IPS-18a (cell line): ENCODE data around the gene ATF6.
"Not testable (repeated sequence)": the region's sequence is repeated elsewhere in the genome, so short reads cannot be mapped to it uniquely, and the experiment has no call there.

Experiments
- H3K27ac ChIP-seq: one replicate; pipeline ENCODE4 v1.5.1; 2013; ENCODE audit warnings: low read length
- H3K27me3 ChIP-seq: one replicate; pipeline ENCODE4 v1.6.1; 2013; ENCODE audit warnings: mild to moderate bottlenecking, low read length; ENCODE audit not compliant: control insufficient read depth, insufficient read depth
- H3K36me3 ChIP-seq: one replicate; pipeline ENCODE4 v1.6.1; 2013; ENCODE audit warnings: low read depth, low read length; ENCODE audit not compliant: control insufficient read depth
- H3K4me1 ChIP-seq: one replicate; pipeline ENCODE4 v1.6.1; 2013; ENCODE audit warnings: low read depth, low read length; ENCODE audit not compliant: control insufficient read depth
- H3K4me3 ChIP-seq: one replicate; pipeline ENCODE4 v1.5.1; 2013; ENCODE audit warnings: low read length
- H3K9ac ChIP-seq: one replicate; pipeline ENCODE4 v1.6.1; 2013; ENCODE audit warnings: mild to moderate bottlenecking, low read length, moderate library complexity
- H3K9me3 ChIP-seq: one replicate; pipeline ENCODE4 v1.6.1; 2013; ENCODE audit warnings: low read depth, low read length; ENCODE audit not compliant: control insufficient read depth

The ATF6 gene

GRCh38 chr1:161791904-161792655 lies 26.0 kb downstream of the ATF6 start:
- Histone ChIP-seq H3K36me3 (no peaks in the 10 kb centered on the region), H3K27ac (no peak overlapping the region), H3K4me1 (no peaks in the 10 kb centered on the region), H3K9me3 (no peaks in the 10 kb centered on the region), H3K27me3 (no peaks in the 10 kb centered on the region), H3K4me3 (no peak overlapping the region), H3K9ac (no peak overlapping the region)

GRCh38 chr1:161792740-161793139 lies 26.6 kb downstream of the ATF6 start:
- no peak overlapping the region for H3K4me3 ChIP-seq
- H3K36me3 ChIP-seq = no peaks in the 10 kb centered on the region
- H3K9me3 ChIP-seq = no peaks in the 10 kb centered on the region
- H3K9ac ChIP-seq = no peak overlapping the region
- H3K27ac ChIP-seq = no peak overlapping the region
- H3K4me1 ChIP-seq = no peaks in the 10 kb centered on the region
- no peaks in the 10 kb centered on the region for H3K27me3 ChIP-seq

- H3K36me3 ChIP-seq = no peaks in the 10 kb centered on the region
Measured at GRCh38 chr1:161799792-161800191, 33.7 kb downstream of the ATF6 start.

GRCh38 chr1:161801955-161802354 lies 35.8 kb downstream of the ATF6 start:
- H3K9ac ChIP-seq = no peak overlapping the region
- no peaks in the 10 kb centered on the region for H3K9me3 ChIP-seq
- H3K27me3 ChIP-seq = no peaks in the 10 kb centered on the region
- no peak overlapping the region for H3K27ac ChIP-seq
- H3K4me3 ChIP-seq = no peak overlapping the region
- no peaks in the 10 kb centered on the region for H3K36me3 ChIP-seq
- no peaks in the 10 kb centered on the region for H3K4me1 ChIP-seq

More at GRCh38 chr1:161799792-161800191, 33.7 kb downstream of the ATF6 start:
- no peaks in the 10 kb centered on the region for H3K4me1 ChIP-seq
- H3K27me3 ChIP-seq = no peaks in the 10 kb centered on the region
- H3K27ac ChIP-seq = no peak overlapping the region
- H3K9ac ChIP-seq = no peak overlapping the region
- H3K4me3 ChIP-seq = no peak overlapping the region
- H3K9me3 ChIP-seq = no peaks in the 10 kb centered on the region

GRCh38 chr1:161803181-161803580 lies 37.1 kb downstream of the ATF6 start:
- H3K4me3 ChIP-seq = no peak overlapping the region
- H3K9me3 ChIP-seq = no peaks in the 10 kb centered on the region
- H3K9ac ChIP-seq = no peak overlapping the region
- H3K36me3 ChIP-seq = no peaks in the 10 kb centered on the region
- H3K27me3 ChIP-seq = no peaks in the 10 kb centered on the region
- no peaks in the 10 kb centered on the region for H3K4me1 ChIP-seq
- no peak overlapping the region for H3K27ac ChIP-seq

GRCh38 chr1:161805399-161806197 lies 39.5 kb downstream of the ATF6 start:
- Histone ChIP-seq H3K4me1 (no peaks in the 10 kb centered on the region), H3K36me3 (no peaks in the 10 kb centered on the region), H3K9ac (no peak overlapping the region), H3K9me3 (no peaks in the 10 kb centered on the region), H3K27ac (no peak overlapping the region), H3K4me3 (no peak overlapping the region), H3K27me3 (no peaks in the 10 kb centered on the region)

- H3K27me3 ChIP-seq, H3K9ac ChIP-seq, H3K27ac ChIP-seq, H3K4me1 ChIP-seq, H3K9me3 ChIP-seq, H3K4me3 ChIP-seq, H3K36me3 ChIP-seq: not testable (repeated sequence)
Measured at GRCh38 chr1:161809202-161809601, 43.1 kb downstream of the ATF6 start.

GRCh38 chr1:161809656-161810055 lies 43.5 kb downstream of the ATF6 start:
- H3K27ac ChIP-seq, H3K36me3 ChIP-seq, H3K9me3 ChIP-seq, H3K4me3 ChIP-seq, H3K9ac ChIP-seq, H3K4me1 ChIP-seq, H3K27me3 ChIP-seq: not testable (repeated sequence)

GRCh38 chr1:161810780-161811179 lies 44.7 kb downstream of the ATF6 start:
- Histone ChIP-seq H3K9ac (no peak overlapping the region), H3K9me3 (no peaks in the 10 kb centered on the region), H3K4me1 (no peaks in the 10 kb centered on the region), H3K36me3 (no peaks in the 10 kb centered on the region), H3K27me3 (no peaks in the 10 kb centered on the region), H3K4me3 (no peak overlapping the region), H3K27ac (no peak overlapping the region)

GRCh38 chr1:161816201-161816600 lies 50.1 kb downstream of the ATF6 start:
- Histone ChIP-seq H3K27ac (no peak overlapping the region), H3K36me3 (no peaks in the 10 kb centered on the region), H3K27me3 (no peaks in the 10 kb centered on the region), H3K4me3 (no peak overlapping the region), H3K9me3 (no peaks in the 10 kb centered on the region), H3K9ac (no peak overlapping the region), H3K4me1 (no peaks in the 10 kb centered on the region)

GRCh38 chr1:161817176-161817730 lies 51.1 kb downstream of the ATF6 start:
- H3K27me3 ChIP-seq = no peaks in the 10 kb centered on the region
- H3K36me3 ChIP-seq = no peaks in the 10 kb centered on the region
- H3K9ac ChIP-seq = no peak overlapping the region
- no peaks in the 10 kb centered on the region for H3K9me3 ChIP-seq
- H3K4me3 ChIP-seq = no peak overlapping the region
- H3K4me1 ChIP-seq = no peaks in the 10 kb centered on the region
- H3K27ac ChIP-seq = no peak overlapping the region
